Thoracic aorta (tissue), 2 donors: ENCODE results near the gene FIG4. TPM values are rescaled to one million over a fixed set of nuclear protein-coding genes. Genes with fewer than 3 reads are reported as not detected.
A peak's percentile ranks its signal among the peaks of the same experiment; 100 is the strongest.
"Not testable (repeated sequence)": the region's sequence is repeated elsewhere in the genome, so short reads cannot be mapped to it uniquely, and the experiment has no call there.

Experiments used
- ATAC-seq: fragments of 150-250 bp; one replicate; pipeline ENCODE4 v1.8.0; 2017; ENCODE audit warnings: low read depth; ENCODE audit not compliant: insufficient number of reproducible peaks, low FRiP score
- DNase-seq: peaks from one replicate; pipeline ENCODE4 v3.0.0-alpha.2; 2020; ENCODE audit warnings: low spot score
- H3K27ac ChIP-seq, 2 donors: fragments of 200-600 bp; sonication (generic); 1 replicate in 1 of 2; 2 replicates in 1 of 2; pipeline ENCODE4 v1.5.1; 2016; ENCODE audit warnings: mild to moderate bottlenecking in 2 of 2, moderate library complexity in 2 of 2
- H3K27me3 ChIP-seq: fragments of 200-600 bp; sonication (generic); replicated peaks from 2 replicates; pipeline ENCODE4 v1.6.0; 2016; ENCODE audit warnings: mild to moderate bottlenecking; ENCODE audit not compliant: insufficient read depth
- H3K36me3 ChIP-seq: fragments of 200-600 bp; sonication (generic); one replicate; pipeline ENCODE4 v1.5.1; 2016
- H3K4me1 ChIP-seq, 2 donors: fragments of 200-600 bp; sonication (generic); 1 replicate in 1 of 2; 2 replicates in 1 of 2; pipeline versions ENCODE4 v1.5.1 to v1.6.0; 2016; ENCODE audit warnings: low read depth in 2 of 2, mild to moderate bottlenecking in 1 of 2; ENCODE audit not compliant: control insufficient read depth in 1 of 2
- H3K4me3 ChIP-seq: fragments of 200-600 bp; sonication (generic); 2 replicates; pipeline ENCODE4 v1.5.1; 2016; ENCODE audit warnings: mild to moderate bottlenecking
- H3K9me3 ChIP-seq: fragments of 200-600 bp; sonication (generic); 2 replicates; pipeline ENCODE4 v1.5.1; 2016
- total RNA-seq, 2 donors: library from RNA; depleted of rRNA; stranded (reverse); fragments of >200 nt; gene quantifications; one replicate each; pipeline versions ENCODE4 v1.1.0 to v1.2.3, GENCODE V29; 2016
- TF ChIP-seq, protein P1 (sequence below): fragments of 200-600 bp; sonication (generic); IDR thresholded peaks from one replicate; pipeline ENCODE4 v1.5.1; 2019; ENCODE audit warnings: antibody characterized with exemption

The FIG4 gene
- total RNA-seq, 2 donors from 2014 or later: 12.9 to 49.5 TPM

DNA sequence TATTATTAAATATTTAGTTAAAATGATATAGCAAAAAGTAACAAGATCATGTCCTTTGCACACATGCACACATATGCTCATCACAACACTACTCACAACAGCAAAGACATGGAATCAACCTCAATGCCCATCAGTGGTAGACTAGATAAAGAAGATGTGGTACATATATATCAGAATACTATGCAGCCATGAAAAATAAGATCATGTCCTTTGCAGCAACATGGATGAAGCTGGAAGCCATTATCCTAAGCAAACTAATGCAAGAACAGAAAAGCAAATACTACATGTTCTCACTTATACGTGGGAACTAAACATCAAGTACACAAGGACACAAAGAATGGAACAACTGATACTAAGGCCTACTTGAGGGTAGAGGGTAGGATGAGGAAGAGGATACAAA is 14.4 kb upstream of the FIG4 start:
- H3K27ac ChIP-seq: no peak overlapping the region

DNA sequence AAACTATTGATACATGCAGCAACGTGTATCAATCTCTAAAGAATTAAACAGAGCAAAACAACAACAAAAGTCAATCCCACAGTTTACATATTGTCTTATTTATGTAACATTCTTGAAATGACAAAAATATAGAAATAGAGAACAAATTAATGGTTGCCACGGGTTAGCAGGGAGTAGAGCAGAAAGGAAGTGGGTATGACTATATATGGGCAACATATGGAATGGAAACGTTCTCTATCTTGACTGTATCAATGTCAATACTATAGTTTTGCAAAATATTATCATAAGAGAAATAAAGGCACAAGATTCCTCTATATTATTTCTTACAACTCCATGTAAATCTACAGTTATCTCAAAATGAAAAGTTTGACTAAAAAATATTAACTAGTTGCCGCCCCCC is 12.9 kb upstream of the FIG4 start:
- Histone ChIP-seq H3K36me3 (no peaks in the 10 kb centered on the region), H3K4me1 (no peaks in the 10 kb centered on the region), H3K27ac (no peak overlapping the region), H3K27me3 (no peaks in the 10 kb centered on the region), H3K9me3 (no peaks in the 10 kb centered on the region), H3K4me3 (no peak overlapping the region)
- DNase-seq (no peak), ATAC-seq (no peak)
- TF ChIP-seq, protein P1, sequence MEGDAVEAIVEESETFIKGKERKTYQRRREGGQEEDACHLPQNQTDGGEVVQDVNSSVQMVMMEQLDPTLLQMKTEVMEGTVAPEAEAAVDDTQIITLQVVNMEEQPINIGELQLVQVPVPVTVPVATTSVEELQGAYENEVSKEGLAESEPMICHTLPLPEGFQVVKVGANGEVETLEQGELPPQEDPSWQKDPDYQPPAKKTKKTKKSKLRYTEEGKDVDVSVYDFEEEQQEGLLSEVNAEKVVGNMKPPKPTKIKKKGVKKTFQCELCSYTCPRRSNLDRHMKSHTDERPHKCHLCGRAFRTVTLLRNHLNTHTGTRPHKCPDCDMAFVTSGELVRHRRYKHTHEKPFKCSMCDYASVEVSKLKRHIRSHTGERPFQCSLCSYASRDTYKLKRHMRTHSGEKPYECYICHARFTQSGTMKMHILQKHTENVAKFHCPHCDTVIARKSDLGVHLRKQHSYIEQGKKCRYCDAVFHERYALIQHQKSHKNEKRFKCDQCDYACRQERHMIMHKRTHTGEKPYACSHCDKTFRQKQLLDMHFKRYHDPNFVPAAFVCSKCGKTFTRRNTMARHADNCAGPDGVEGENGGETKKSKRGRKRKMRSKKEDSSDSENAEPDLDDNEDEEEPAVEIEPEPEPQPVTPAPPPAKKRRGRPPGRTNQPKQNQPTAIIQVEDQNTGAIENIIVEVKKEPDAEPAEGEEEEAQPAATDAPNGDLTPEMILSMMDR: no peak

More for the DNA sequence above, 14.4 kb upstream of the FIG4 start:
- TF ChIP-seq, protein P1: no peak
- Histone ChIP-seq H3K27me3 (no peaks in the 10 kb centered on the region), H3K36me3 (no peaks in the 10 kb centered on the region), H3K4me3 (no peak overlapping the region), H3K4me1 (no peaks in the 10 kb centered on the region), H3K9me3 (no peaks in the 10 kb centered on the region)
- ATAC-seq (no peak), DNase-seq (no peak)

DNA sequence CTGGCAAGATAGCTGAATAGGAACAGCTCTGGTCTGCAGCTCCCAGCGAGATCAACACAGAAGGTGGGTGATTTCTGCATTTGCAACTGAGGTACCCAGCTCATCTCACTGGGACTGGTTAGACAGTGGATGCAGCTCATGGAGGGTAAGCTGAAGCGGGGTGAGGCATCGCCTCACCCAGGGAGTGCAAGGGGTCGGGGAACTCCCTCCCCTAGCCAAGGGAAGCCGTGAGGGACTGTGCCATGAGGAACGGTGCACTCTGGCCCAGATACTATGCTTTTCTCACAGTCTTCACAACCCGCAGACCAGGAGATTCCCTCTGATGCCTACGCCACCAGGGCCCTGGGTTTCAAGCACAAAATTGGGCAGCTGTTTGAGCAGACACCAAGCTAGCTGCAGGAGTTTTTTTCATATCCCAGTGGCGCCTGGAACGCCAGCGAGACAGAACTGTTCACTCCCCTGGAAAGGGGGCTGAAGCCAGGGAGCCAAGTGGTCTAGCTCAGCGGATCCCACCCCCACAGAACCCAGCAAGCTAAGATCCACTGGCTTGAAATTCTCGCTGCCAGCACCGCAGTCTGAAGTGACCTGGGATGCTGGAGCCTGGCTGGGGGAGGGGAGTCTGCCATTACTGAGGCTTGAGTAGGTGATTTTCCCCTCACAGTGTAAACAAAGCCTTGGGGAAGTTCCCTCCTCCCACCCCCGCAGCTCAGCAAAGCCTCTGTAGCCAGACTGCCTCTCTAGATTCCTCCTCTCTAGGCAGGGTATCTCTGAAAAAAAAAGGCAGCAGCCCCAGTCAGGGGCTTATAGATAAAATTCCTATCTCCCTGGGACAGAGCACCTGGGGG is 12.2 kb upstream of the FIG4 start:
- not testable (repeated sequence) for H3K4me1 ChIP-seq, H3K9me3 ChIP-seq, ATAC-seq, H3K27ac ChIP-seq, H3K4me3 ChIP-seq, H3K36me3 ChIP-seq, DNase-seq, H3K27me3 ChIP-seq

DNA sequence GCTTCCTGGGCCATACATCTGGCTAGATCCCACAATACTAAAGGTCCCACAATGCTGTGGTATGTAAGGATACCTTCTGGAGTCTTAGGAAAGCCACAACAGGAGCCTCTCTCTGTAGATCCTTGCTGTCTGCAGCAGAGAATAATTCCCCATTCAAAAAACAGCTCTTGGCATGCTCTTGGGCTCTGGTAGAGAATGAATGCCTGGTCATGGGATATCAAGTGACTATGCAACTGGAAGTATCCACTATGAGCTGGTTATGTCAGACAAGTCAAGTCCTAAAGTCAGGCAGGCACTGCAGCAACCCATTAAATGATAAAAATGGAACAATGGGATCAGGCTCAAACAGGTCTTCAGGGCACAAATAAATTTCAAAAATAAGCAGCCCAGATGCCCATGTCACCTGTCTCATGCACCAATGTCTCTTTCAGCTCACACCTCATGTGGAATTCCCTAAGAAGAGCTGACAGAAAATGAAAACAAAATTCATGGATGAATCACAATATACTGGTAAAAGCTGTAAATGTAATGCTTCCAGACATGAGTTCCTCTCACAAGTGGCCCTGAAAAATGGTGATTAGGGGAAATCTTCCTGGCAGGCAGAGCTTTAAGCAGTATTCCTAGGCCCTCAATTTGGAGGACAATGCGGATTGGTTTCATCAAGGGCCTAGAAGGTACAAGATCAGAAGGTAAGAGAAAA is 4.4 kb upstream of the FIG4 start:
- Histone ChIP-seq H3K9me3 (no peaks in the 10 kb centered on the region), H3K4me3 (no peak overlapping the region), H3K36me3 (no peaks in the 10 kb centered on the region), H3K27ac (peak overlapping the region in 1 of 2 donors; percentile 10), H3K27me3 (no peaks in the 10 kb centered on the region), H3K4me1 (peaks cover 0 to 11% of the 10 kb centered on the region in 2 donors)
- ATAC-seq: no peak
- DNase-seq: no peak
- TF ChIP-seq, protein P1: no peak

DNA sequence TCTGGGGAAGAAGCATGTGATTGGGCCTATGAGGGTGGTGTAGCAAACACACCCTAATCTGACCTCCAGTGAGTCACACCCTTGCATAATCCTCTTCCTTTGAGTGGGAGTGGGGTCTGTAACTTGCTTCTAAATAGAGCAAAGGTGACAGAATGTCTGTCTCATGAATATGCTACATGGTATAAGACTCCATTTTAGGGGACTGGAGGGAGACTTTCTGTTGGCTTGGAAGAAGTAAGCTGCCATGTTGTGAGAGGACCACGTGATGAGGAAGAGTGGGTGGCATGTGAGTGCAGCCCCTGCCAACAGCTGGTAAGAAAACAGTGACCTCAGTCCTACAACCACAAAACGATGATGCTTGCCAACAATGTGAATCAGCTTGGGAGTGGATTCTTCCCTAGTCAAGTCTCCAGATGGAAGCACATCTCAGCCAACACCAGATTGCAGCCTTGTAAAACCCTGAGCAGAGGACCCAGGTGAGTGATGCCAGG is 3.8 kb upstream of the FIG4 start:
- no peak for DNase-seq
- H3K4me1 ChIP-seq: peaks cover 4 to 17% of the 10 kb centered on the region in 2 donors
- no peak overlapping the region for H3K4me3 ChIP-seq
- peak overlapping the region in 1 of 2 donors; percentile 10 for H3K27ac ChIP-seq
- H3K9me3 ChIP-seq: no peaks in the 10 kb centered on the region
- H3K27me3 ChIP-seq: no peaks in the 10 kb centered on the region
- no peaks in the 10 kb centered on the region for H3K36me3 ChIP-seq
- ATAC-seq: no peak
- TF ChIP-seq, protein P1: no peak
